ENCODE data around the gene ADSS2. TPM values are rescaled to one million over a fixed set of nuclear protein-coding genes. Genes with fewer than 3 reads are reported as not detected.

Gene ADSS2
- total RNA-seq, 1 donor from 2014 or later, result 5.1 TPM

DNA sequence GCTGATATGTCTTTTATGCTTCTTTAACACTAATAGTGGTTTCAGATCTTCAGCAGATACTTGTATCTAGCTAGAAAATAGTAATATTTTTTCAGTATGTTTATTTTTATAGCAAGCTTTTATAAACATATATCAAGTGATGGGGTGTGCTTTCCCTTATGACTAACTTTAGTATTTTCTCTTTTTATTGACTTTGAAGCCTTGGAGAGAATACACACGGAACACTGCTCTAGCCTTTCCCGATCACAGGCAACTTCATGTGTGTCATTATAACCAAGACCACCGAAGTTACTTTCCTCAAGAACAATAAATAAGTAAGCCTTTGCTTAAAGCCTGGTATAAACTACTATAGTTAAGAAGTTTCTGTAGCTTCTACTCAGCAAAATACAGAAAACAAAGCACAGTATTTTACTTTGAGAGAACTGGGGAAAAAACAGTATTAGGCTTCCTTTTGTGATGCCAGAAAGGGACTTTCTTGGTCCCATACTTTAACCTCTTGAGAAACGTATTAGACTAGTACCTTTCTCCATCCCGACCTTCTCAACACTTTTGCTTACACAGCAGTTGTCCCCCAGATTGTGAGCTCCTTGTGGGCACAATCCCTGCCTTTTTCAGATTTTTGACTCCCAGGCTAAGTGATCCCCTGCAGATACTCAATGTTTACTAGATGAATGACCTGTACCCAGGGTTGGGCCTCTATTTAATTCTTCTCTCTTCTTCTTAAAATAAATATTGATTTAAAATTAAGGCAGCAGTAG lies 3.3 kb downstream of the ADSS2 start:
- intact Hi-C loops (cut with micrococcal nuclease), result no loop called here
- DNase-seq (no peak), ATAC-seq (no peak)

DNA sequence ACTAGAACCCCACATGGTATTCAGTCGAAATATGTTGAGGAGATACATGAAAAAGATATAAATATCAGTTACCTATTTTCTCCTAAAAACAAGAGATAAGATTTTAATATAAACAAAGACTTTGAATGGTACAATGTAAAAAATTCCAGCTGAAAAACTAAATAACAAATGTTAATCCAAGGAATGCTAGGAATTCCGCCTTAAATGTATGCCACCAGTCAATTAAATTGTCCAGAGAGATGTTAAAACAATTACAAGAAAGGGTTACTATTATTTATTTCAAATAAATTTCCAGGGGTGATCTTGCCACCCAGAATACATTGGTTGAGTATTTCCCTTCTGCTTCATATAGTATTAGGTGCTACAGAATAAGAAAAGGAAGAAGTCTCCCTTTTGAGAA lies 4.2 kb downstream of the ADSS2 start:
- intact Hi-C loops (cut with micrococcal nuclease), result no loop called here
- no peak for ATAC-seq
- DNase-seq, result no peak

DNA sequence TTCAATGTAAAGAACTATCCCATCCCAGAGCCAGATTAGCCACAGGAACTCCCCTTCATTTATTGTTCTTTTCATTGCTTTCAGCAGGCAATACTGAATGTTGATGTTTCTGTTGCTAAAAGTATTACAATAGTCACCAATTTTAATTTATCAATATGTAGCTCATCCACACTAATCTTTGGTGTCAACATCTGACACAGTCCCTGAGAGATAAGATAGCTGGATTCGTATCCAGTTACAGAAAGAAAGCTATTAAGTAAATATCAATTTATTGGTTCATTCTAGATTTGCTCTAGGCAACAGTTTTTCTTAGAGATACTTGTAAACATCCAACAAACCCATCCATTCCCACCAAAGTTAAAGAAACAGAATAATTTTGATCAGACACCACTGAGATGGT lies 4.7 kb downstream of the ADSS2 start:
- DNase-seq (no peak), ATAC-seq (no peak)
- intact Hi-C loops (cut with micrococcal nuclease), result no loop called here

DNA sequence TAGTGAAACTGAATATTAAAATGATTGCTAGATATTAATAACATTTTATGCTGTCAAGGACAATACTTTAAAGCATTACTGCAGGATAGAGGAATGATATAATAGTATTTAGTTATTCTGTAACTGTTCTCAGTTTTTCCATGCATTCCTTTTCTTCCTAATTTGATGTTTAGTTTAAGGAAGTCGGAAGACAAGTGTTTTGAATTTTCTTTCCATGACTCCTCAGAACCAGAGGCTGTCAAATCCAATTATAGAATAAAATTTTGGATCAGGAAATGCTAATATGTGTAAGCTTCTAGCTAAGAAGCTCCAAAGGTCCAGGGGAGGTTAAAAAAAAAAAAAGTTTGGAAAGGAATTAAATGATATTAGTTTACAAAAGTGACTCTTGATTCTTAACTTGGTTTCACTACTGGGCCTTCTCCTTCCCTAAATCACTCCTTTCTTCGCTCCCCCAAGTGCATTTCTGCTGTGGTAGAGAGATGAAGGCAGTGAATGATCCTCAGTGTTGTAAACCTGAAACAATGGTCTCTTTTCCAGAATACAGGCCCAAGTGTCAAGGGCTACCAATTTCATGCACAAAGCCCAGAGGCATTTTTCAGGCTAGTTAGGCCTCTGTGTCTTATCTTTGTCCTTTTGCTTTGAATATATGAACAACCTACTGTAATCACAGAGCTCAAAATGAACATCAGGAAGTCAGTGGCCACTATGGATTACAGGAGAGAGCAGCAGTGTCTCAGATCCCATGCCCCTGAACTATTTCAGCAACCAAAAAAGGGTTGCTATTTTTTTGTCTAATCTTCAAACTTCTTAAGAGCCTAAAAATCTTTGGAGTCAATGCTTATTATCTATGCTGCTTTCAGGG lies 6.2 kb downstream of the ADSS2 start:
- intact Hi-C loops (cut with micrococcal nuclease), result no loop called here
- DNase-seq, result no peak
- peak; percentile 19 for ATAC-seq

DNA sequence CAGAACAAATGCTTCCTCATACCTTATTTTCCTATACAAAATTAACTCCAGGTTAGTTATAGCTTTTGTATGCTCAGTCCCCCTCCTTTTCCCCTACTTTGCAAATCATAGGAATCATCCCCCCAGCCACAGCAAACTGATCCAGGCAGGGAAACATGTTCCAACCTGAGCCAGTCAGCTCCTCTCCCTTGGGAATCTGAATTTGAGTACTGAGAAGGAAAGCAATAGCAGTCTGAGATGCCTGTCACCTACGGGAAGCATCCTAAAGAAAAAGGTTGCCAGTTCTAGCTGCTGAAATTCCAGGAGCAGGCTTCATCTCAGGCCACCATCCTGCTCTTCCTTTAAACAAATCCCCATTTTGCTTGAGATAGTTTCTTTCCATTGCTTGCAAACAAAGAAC lies 6.9 kb downstream of the ADSS2 start:
- no peak for ATAC-seq
- intact Hi-C loops (cut with micrococcal nuclease), result no loop called here
- DNase-seq, result no peak

DNA sequence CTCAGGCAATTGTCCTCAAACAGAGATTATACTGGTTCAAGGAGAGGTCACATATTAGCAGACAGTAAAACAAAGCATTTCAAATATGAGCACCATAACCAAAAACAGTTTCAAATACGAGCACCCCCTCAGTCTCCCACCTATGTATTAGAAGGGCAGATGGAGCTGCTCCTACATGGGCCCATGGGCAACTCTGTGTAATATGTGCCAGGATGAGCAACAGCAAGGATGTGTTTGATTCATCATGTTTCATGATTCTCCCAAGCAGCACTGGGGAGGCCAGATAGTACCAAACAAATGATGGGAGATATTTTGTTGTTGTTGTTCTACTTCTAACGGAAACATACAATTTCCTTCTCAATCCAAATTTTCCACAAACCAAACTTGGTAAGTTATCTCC lies 8.9 kb downstream of the ADSS2 start:
- ATAC-seq (no peak), DNase-seq (no peak)
- intact Hi-C loops (cut with micrococcal nuclease), result no loop called here

DNA sequence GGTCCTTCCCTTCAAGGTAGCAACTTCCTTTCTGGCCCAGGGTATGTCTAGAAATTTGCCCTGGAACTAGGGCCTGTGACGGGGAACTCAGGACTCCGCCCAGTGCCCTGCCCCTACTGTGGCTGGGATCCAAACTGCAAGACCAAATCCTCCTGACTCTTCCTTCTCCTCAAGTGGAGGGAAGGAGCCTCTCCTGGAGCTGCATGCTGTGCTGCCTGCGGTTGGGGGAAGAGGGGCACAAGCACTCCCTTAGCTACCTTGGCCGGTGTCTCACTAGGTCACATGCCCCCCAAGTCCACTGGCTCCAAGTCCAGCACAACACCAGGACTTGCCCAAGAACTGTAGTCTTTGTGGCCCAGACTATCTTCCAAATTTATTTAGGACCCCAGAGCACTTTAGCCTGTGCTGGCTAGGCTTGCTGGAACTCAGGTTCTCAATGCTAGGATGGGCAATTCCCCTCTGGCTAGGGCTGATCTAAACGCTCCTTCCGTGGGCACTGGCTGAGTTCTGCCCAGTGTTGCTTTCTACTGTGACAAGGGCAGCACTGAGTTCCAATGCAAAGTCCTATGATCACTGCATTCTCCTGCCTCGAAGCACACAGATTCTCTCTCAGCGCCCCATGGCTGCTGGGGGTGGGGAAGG lies 12.2 kb downstream of the ADSS2 start:
- intact Hi-C loops (cut with micrococcal nuclease), result no loop called here
- ATAC-seq (peak; percentile 23), DNase-seq (no peak)

DNA sequence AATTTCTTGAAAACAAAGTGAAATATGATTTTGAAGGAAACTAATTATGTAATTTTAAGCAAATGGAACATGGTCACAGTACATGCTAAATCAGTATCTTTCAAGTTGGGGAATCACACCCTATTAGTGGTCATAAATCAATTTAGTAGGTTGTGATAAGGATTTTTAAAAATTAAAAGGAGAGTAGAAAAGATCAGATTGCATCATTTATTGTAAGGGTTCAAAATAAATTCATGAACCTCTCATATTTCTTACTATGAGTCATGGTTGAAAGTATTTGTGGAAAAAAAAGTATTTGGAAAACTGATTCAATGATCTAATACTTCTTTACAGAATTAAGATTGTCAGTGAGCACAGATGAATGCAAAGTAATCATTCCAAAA lies 14.6 kb downstream of the ADSS2 start:
- intact Hi-C loops (cut with micrococcal nuclease), result no loop called here
- ATAC-seq (no peak), DNase-seq (no peak)

DNA sequence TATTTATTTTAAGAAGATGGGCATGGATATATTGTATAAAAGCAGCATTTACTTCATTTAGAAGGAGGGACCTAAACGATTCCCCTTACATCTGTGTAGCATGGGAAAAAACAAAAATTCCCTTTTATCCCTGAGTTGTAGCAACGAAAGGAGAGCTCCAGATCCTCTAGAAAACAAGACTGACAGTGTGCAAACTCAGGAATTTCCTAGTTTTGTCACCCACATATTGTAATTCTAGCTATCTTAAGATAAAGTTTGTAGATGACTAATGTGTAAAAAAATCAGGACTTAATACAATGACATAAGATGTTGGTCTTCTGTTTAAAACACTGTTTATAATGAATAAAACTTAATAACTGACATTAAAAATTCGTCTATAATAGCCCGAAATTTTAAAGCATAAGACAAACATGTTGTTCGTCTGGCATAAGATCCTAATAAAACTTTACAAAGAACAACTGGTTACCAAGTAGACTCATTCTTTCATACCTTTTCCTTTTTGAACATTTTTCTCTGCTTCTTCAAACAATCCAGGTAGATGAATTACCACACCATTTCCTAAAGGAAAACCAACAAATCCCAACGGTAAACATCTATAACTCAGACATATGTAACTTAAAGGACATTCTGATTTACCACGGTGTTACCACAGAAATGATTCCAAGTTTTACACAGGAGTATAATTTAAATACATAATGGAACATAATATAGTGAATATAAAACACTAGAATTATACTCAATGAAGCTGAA lies 15.2 kb downstream of the ADSS2 start:
- DNase-seq (no peak), ATAC-seq (no peak)
- intact Hi-C loops (cut with micrococcal nuclease), result no loop called here

DNA sequence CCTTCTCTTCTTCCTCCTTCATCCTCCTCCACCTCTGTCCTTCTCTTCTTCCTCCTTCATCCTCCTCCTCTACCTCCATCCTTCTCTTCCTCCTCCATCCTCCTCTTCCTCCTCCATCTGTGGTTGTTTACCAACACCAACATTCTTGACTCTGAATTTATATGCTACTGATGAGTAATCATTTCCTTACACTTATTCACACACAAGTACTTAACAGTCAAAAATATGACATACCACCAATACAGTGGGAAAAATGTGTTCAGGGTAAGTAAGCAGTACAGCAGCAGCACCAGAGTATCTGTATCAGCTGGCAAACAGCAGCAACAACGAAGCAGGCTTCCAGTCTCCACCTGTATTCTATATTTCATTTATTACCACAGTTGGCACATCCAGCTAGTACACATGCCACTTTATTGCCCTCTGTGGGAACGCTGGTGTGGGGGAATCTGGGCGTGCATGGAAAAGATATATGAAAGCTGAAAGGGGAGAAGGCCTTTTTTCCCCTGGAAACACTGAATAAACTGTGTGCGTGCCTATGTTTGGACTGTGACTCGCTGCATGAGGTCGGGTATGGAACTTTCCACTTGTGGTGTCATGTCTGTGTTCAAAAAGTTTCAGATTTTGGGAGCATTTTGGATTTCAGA lies 16.0 kb downstream of the ADSS2 start:
- DNase-seq (no peak), ATAC-seq (no peak)
- intact Hi-C loops (cut with micrococcal nuclease), result no loop called here

DNA sequence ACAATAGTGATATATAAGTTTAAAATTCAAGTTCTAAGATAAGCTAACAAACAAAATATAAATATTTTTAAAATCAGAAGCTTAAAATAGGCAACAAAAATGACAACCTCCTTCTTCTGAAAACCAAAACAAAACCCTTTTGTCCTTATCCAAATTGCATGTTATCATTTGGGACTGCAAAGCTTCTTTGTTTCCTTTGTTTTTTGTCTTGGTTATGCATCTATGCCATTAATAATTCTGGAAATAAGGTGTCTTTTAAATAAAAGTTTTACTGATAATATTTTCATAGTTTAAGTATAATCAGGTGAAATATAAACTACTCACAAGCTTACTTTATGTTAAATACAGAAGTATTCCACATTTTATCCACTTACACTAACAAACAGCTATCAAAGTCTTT lies 20.5 kb downstream of the ADSS2 start:
- intact Hi-C loops (cut with micrococcal nuclease), result no loop called here
- DNase-seq, result no peak
- ATAC-seq, result no peak

DNA sequence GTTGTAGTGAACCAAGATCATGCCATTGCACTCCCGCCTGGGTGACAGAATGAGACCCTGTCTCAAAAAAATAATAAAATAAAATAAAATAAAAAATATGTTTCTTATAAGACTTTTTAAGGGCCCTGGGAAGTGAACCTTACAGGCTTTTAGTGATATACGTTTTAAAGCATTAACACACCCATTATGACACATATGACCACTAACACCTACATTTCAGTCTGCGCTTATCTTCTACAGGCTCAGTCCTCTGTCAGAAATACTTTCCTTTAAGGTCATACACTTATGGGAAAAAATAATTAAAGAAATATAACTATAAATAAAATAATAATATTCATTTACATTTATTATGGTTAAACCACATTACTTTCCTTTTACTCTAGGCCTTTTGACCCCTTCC lies 21.9 kb downstream of the ADSS2 start:
- no peak for ATAC-seq
- DNase-seq, result no peak
- intact Hi-C loops (cut with micrococcal nuclease), result no loop called here

DNA sequence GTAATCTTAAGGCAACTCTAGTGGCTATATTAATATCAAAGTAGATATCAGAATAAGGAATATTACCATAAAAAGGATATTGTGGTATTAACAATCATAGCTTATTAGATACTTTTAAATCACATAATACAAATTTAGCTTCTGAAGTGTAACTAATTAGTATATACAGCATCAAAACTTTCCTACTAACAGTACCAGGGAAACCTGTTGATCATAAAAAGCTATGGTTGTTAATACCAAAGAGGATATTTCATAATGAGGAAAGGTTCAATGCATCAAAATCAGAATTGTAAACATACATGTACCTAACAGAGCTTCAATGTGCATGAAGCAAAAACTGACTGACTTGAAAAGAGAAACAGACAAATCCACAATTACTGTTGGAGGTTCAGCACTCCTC lies 24.1 kb downstream of the ADSS2 start:
- ATAC-seq (no peak), DNase-seq (no peak)
- intact Hi-C loops (cut with micrococcal nuclease), result no loop called here

DNA sequence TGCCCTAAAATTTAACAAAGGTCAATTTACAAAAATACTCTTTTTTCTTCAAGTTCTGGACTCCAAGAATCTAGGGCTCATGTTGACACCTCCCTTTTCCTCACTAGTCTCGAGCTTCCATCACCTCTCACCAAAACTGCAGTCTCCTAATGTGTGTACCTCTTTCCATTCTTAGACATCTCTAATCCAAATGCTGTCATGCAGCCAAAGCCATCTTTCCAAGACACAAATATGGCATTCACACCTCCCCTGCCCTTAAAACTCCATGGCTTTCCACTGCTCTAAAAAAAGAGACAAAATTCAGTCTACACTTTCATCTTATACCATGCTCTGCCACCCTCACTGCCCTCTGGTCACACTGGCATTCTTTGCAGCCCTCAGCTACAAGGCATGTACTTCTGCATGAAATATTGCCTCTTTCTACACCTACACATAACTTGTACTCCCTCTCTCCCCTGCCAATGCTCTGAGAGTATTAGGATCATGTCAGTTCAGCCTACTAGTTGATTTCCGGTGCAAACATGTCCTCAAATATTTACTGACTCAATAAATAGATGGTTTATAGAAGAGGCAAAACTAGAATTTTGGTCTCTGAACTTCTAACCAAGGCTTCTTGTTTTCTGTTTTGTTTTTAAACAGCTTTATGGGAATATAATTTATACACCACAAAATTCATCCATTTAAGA lies 26.9 kb downstream of the ADSS2 start:
- intact Hi-C loops (cut with micrococcal nuclease), result no loop called here
- ATAC-seq (peak; percentile 57), DNase-seq (no peak)

DNA sequence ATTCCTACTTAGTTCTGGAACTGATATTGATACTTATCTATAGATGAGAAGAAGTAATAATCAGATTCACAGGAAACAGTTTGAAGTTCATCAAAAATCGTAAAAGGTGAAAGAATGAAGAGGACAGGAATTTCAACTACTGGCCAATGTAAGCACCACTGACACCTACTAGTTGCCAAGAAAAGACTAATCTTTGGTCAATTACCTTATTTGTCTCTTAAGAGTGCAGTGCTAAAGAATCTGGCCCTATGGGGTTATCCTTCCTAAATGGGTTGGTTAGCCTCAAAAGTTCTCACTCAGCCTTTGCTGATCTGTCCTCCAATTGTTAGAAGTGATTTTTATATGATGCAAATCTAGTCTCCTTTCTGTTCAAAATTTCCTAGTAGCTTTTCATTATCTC lies 29.5 kb downstream of the ADSS2 start:
- intact Hi-C loops (cut with micrococcal nuclease), result no loop called here
- ATAC-seq (no peak), DNase-seq (no peak)

DNA sequence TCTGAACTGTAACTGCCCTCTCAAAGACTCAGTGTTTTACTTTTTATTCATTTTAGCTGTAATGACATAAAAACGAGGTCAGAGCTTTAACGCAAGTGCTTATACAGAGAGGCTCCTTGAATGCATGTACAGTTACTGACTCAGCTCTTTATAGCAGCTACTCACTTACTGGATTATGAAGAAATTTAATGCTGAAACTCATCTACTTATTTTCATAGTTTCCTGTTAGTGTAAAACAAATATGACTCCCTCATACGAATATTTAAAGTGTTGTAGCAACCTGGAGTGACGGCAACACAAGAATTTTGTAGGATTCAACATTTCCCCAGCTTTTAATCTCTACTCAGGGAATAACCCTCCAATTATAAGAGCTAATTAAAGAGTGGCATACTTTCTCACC lies 32.7 kb downstream of the ADSS2 start:
- DNase-seq (no peak), ATAC-seq (no peak)
- intact Hi-C loops (cut with micrococcal nuclease), result no loop called here

DNA sequence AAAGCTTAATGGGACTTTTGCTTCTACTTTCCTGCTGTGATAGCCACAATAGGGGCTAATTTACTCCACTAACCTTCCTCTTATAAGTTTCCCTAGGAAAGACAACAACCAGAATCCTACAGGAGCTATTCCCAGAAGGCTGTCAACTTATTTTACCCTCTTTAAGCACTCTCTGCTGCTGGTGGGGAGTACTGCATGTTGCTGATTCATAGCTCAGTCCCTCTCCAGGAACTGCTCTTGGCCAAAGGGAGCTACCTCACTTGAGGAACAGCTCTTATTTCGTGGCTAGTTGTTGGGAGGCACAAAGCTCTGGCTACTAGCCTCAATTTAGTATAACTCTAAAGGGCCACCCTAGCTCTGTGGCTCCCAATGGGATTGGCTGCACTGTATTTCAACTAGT lies 37.2 kb downstream of the ADSS2 start:
- intact Hi-C loops (cut with micrococcal nuclease), result no loop called here
- no peak for ATAC-seq
- DNase-seq, result no peak

DNA sequence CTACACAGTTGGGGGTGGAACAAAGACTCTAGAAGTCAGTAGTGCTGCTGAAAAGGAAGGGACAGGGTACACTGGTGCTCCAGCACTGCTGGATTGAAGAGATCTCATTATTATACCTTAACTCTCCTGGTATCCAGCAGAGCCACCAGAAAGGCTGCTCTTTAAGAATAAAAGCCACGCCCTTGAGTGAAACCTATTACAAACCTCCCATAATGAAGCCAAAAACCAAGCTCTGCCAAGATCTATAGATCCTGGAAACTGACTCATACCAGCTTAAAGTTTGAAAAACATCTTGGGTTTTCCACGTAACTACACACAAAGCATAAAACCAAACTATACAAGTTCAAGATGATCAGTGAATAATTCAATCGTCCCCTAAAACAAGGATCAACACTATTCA lies 38.0 kb downstream of the ADSS2 start:
- DNase-seq (no peak), ATAC-seq (no peak)
- intact Hi-C loops (cut with micrococcal nuclease), result no loop called here

DNA sequence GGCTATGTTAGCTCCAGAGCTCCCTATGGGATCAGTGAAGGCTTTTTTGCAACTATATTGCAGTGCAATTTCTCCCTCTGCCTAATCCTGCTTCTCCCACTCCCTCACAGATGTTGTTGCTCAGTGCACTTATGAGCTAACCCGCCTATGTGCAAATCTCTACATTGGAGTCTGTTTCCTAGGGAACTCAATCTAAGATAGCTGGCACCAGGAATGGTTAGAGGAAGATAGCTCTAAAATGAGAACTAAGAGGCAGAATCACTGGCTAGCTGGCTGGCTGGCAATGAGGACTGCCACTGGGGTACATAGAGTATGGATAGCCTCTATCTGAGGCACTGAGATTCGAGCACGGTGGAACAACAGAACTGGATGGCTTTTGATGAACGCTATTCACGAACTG lies 39.5 kb downstream of the ADSS2 start:
- intact Hi-C loops (cut with micrococcal nuclease), result no loop called here
- ATAC-seq (no peak), DNase-seq (no peak)
